Cardiac fibroblast (primary cell): ENCODE results near the gene MX2.

Experiments
- DNase-seq, 2 donors: peaks; one replicate each; pipeline versions ENCODE4 v3.0.0 to v3.0.0-alpha.2; 2010; ENCODE audit warnings: low read depth in 2 of 2
- H3K4me3 ChIP-seq, 2 donors: replicated peaks in 1 of 2; 1 replicate in 1 of 2; 2 replicates in 1 of 2; pipeline ENCODE4 v1.5.1; 2011; ENCODE audit warnings: low read depth in 2 of 2, low read length in 2 of 2, mild to moderate bottlenecking in 2 of 2, moderate library complexity in 1 of 2
- TF ChIP-seq, protein P1 (sequence below): IDR thresholded peaks from one replicate; pipeline ENCODE4 v1.5.1; 2011; ENCODE audit warnings: low read depth, mild to moderate bottlenecking, low read length, inconsistent platforms

The MX2 gene

DNA sequence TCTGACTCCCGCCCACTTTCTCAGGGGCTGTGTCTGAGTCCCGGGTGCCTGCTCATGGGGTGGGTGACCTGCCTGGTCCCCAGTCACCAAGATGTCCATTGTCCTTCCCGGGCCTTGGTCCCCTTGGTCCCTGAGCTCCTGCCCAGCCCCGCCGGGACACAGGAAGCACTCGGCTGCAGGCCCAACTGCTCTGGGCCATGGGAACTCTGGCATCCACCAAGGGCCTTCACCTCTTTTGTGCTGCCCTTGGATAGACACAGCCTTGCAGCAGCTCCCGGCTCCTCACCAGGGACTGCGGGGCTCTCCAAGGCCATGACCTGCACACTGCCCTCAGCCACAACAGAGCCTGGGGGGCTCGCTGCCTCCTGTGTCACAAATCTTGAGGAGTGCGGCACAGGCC is 42.1 kb downstream of the MX2 start:
- no peak overlapping the region for H3K4me3 ChIP-seq
- TF ChIP-seq, protein P1, sequence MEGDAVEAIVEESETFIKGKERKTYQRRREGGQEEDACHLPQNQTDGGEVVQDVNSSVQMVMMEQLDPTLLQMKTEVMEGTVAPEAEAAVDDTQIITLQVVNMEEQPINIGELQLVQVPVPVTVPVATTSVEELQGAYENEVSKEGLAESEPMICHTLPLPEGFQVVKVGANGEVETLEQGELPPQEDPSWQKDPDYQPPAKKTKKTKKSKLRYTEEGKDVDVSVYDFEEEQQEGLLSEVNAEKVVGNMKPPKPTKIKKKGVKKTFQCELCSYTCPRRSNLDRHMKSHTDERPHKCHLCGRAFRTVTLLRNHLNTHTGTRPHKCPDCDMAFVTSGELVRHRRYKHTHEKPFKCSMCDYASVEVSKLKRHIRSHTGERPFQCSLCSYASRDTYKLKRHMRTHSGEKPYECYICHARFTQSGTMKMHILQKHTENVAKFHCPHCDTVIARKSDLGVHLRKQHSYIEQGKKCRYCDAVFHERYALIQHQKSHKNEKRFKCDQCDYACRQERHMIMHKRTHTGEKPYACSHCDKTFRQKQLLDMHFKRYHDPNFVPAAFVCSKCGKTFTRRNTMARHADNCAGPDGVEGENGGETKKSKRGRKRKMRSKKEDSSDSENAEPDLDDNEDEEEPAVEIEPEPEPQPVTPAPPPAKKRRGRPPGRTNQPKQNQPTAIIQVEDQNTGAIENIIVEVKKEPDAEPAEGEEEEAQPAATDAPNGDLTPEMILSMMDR: no peak
- no peak for DNase-seq

DNA sequence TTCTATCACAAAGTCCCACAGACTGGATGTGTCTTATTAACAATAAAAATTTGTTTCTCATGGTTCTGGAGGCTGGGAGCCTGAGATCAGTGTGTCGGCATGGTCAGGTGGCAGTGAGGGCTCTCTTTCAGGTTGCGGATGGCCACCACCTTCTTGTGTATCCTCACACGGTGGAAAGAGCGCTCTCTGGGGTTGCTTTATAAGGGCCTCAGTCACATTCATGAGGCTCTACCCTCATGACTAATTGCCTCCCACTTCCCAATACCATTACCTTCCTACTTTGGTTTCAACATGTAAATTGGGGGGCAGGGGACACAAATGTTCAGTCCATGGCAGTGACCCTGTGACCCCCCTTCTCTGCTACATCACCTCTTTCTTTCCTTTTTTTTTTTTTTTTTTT is 43.5 kb downstream of the MX2 start:
- DNase-seq: no peak
- no peak overlapping the region for H3K4me3 ChIP-seq
- TF ChIP-seq, protein P1: no peak

DNA sequence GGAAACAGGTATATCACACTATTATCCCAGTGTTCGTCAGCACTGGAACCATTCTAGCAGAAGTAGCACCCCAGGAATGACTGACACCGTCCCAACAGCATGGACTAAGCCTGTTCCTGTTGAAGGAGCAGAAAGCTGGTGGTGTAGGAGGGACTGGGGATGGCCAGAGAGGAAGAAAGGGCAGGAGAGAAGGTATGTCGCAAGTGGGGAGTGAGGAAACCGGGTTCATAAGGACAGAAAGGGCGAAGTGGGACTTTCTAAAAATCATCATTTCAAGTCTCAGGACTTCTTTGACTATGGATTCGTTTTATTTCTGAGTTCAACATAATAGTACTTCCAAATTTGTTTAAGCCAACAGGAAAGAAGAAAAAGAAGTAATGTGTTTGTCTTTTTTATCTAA is 44.5 kb downstream of the MX2 start:
- TF ChIP-seq, protein P1: no peak
- no peak for DNase-seq
- H3K4me3 ChIP-seq: no peak overlapping the region

DNA sequence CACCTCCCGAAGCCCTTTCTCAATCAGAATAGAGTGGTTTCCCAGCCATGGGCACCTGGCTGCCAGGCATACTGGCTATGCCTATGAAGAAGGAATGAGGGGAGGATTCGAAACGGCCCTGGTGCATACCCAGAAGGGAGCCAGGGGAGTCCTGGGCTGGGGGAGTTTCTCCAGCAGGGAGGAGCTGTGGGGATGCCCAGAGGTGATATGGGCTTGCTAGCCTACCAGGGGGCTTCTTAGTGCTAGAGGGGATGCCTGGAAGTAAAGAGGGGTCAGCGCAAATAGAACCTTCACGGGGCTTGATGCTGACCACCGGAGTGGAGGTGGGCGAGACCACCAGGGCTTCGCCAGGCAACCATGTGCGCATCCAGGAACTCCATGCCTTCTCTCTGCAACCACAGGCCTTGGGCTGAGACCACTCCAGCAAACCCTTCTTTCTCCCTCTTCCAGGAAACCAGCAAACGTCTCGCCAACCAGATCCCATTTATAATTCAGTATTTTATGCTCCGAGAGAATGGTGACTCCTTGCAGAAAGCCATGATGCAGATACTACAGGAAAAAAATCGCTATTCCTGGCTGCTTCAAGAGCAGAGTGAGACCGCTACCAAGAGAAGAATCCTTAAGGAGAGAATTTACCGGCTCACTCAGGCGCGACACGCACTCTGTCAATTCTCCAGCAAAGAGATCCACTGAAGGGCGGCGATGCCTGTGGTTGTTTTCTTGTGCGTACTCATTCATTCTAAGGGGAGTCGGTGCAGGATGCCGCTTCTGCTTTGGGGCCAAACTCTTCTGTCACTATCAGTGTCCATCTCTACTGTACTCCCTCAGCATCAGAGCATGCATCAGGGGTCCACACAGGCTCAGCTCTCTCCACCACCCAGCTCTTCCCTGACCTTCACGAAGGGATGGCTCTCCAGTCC is 46.0 kb downstream of the MX2 start:
- no peak overlapping the region for H3K4me3 ChIP-seq
- TF ChIP-seq, protein P1: no peak
- no peak for DNase-seq

DNA sequence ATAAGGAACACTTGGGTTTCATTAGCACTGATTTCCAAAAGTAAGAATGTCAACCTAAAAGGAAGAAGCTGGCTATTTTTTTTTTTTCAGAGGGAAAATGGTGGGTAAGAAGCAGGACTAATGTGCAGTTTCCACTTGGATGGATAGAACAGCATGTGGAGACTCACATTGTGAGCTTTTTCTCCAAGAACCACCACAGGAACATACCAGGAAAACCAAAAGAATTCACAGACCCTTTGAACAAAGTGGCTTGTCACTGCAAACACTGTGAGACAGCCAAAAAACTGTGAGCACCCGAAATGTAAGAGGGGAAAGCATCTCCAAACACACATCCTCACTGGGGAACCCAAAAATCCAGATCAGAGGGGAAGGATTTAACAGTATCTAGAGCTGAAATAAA is 48.5 kb downstream of the MX2 start:
- DNase-seq: no peak
- H3K4me3 ChIP-seq: no peak overlapping the region
- TF ChIP-seq, protein P1: no peak

DNA sequence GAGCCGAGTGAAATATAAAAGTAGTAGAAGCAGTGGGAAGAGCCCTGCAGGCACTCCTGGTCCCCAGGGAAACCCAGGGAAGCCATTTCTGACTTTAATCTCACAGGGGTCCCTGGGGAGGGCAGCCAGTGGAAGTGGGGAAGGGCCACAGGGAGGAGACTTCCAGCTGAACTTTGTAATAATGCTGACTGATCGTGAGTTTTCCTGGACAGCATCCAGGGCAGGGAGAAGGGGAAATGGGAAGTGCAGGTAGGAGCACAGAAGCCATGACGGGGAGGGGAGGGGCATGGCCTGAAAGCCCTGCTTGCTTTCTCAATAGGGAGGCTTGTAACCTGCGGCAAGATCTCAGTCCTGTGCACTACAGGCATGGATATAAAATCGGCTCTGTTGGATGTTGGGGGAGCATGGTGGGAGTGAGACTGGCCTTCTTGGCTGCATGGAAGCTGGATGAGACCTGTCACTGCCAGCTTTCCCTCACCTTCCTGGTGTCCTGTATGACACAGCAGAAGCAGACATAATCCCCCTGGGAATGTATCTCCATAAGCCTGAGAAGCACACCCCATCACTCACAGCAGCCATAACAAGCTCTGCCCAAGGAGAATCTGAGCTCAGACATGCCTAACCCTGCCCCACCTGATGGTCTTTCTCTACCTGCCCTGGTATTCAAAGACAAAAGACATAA is 49.1 kb downstream of the MX2 start:
- no peak for DNase-seq
- H3K4me3 ChIP-seq: no peak overlapping the region
- TF ChIP-seq, protein P1: no peak
